Measurements from ENCODE around the gene CEP70. TPM values are rescaled to one million over a fixed set of nuclear protein-coding genes. Genes with fewer than 3 reads are reported as not detected.

CEP70 gene
- total and polyA plus RNA-seq, 2 of the 13 experiments (the other 11 are each of a cell fraction or from before 2014, with no cell fraction given): 4.0 to 22.3 TPM

DNA sequence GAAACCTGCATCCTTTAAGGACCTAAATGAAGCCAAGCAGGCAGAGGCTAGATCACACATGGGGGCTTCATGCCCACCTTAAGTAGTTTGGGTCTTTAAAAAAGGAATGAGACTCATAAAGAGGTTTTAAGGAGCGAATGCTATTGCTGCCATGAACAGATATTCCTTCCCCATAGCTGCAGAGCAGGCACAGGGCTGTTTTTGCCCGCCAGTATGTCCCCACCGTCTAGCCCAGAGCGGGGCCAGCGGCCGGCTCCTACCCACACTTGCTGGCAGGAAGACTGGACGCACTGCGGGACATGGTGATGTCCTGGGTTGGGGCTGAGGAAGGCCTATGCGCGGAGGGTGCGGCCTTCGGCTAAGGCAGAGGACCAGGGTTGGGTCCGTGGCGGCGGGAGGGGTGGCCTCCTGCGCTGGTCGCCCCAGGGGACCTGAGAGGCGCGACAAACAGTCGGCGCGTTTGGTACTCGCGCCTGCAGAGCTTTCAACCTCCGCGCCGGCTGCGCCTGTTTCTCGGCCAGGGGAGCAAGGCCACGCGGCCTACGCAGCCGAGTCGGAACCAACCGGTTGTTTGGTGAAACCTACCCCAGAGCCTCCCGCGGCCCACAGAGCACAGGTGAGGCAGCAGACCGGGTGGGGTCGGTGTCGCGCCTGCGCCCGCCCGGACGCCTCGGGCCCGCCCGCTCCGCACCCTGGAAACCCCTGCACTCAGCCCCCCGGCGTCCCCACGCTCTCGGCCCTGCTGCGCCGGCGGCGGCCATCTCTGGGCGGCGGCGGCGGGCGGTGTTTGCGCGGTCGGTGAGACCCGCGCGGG, 14.5 kb upstream of the CEP70 start, which contains the start of gene FAIM (continued):
- TF ChIP-seq ZMAT3 (CRISPR knock-in tag; conservative IDR thresholded peaks at IDR 0.05) (peak; percentile 71; the same call in 1 of the 2 replicates), SIX1 (CRISPR knock-in tag; IDR thresholded peaks at IDR 0.05; ENCODE audit: borderline replicate concordance) (no peak), ZNF34 (CRISPR knock-in tag; IDR thresholded peaks at IDR 0.05; ENCODE audit: borderline replicate concordance) (0 out of 2 replicates have a peak, but pooled peaks have one; percentile 43), TAF1 (CRISPR knock-in tag; IDR thresholded peaks at IDR 0.05) (peak; percentile 86), SP1 (IDR thresholded peaks at IDR 0.05) (no peak), SP1 (CRISPR knock-in tag; IDR thresholded peaks at IDR 0.05) (peak; percentile 60)
- TF ChIP-seq, protein P1, sequence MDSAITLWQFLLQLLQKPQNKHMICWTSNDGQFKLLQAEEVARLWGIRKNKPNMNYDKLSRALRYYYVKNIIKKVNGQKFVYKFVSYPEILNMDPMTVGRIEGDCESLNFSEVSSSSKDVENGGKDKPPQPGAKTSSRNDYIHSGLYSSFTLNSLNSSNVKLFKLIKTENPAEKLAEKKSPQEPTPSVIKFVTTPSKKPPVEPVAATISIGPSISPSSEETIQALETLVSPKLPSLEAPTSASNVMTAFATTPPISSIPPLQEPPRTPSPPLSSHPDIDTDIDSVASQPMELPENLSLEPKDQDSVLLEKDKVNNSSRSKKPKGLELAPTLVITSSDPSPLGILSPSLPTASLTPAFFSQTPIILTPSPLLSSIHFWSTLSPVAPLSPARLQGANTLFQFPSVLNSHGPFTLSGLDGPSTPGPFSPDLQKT (CRISPR knock-in tag; IDR thresholded peaks at IDR 0.05; ENCODE audit: borderline replicate concordance): 0 out of 2 replicates have a peak, but pooled peaks have one; percentile 22
- TF ChIP-seq, protein P2, sequence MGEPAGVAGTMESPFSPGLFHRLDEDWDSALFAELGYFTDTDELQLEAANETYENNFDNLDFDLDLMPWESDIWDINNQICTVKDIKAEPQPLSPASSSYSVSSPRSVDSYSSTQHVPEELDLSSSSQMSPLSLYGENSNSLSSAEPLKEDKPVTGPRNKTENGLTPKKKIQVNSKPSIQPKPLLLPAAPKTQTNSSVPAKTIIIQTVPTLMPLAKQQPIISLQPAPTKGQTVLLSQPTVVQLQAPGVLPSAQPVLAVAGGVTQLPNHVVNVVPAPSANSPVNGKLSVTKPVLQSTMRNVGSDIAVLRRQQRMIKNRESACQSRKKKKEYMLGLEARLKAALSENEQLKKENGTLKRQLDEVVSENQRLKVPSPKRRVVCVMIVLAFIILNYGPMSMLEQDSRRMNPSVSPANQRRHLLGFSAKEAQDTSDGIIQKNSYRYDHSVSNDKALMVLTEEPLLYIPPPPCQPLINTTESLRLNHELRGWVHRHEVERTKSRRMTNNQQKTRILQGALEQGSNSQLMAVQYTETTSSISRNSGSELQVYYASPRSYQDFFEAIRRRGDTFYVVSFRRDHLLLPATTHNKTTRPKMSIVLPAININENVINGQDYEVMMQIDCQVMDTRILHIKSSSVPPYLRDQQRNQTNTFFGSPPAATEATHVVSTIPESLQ (CRISPR knock-in tag; conservative IDR thresholded peaks at IDR 0.05): no peak
- TF ChIP-seq, protein P3, sequence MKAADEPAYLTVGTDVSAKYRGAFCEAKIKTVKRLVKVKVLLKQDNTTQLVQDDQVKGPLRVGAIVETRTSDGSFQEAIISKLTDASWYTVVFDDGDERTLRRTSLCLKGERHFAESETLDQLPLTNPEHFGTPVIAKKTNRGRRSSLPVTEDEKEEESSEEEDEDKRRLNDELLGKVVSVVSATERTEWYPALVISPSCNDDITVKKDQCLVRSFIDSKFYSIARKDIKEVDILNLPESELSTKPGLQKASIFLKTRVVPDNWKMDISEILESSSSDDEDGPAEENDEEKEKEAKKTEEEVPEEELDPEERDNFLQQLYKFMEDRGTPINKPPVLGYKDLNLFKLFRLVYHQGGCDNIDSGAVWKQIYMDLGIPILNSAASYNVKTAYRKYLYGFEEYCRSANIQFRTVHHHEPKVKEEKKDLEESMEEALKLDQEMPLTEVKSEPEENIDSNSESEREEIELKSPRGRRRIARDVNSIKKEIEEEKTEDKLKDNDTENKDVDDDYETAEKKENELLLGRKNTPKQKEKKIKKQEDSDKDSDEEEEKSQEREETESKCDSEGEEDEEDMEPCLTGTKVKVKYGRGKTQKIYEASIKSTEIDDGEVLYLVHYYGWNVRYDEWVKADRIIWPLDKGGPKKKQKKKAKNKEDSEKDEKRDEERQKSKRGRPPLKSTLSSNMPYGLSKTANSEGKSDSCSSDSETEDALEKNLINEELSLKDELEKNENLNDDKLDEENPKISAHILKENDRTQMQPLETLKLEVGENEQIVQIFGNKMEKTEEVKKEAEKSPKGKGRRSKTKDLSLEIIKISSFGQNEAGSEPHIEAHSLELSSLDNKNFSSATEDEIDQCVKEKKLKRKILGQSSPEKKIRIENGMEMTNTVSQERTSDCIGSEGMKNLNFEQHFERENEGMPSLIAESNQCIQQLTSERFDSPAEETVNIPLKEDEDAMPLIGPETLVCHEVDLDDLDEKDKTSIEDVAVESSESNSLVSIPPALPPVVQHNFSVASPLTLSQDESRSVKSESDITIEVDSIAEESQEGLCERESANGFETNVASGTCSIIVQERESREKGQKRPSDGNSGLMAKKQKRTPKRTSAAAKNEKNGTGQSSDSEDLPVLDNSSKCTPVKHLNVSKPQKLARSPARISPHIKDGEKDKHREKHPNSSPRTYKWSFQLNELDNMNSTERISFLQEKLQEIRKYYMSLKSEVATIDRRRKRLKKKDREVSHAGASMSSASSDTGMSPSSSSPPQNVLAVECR (CRISPR knock-in tag; IDR thresholded peaks at IDR 0.05; ENCODE audit: borderline replicate concordance): peak; percentile 76; the same call in 1 of the 2 replicates
- TF ChIP-seq, protein P4, sequence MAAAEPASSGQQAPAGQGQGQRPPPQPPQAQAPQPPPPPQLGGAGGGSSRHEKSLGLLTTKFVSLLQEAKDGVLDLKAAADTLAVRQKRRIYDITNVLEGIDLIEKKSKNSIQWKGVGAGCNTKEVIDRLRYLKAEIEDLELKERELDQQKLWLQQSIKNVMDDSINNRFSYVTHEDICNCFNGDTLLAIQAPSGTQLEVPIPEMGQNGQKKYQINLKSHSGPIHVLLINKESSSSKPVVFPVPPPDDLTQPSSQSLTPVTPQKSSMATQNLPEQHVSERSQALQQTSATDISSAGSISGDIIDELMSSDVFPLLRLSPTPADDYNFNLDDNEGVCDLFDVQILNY (CRISPR knock-in tag; conservative IDR thresholded peaks at IDR 0.05): peak; percentile 85
- TF ChIP-seq, protein P5, sequence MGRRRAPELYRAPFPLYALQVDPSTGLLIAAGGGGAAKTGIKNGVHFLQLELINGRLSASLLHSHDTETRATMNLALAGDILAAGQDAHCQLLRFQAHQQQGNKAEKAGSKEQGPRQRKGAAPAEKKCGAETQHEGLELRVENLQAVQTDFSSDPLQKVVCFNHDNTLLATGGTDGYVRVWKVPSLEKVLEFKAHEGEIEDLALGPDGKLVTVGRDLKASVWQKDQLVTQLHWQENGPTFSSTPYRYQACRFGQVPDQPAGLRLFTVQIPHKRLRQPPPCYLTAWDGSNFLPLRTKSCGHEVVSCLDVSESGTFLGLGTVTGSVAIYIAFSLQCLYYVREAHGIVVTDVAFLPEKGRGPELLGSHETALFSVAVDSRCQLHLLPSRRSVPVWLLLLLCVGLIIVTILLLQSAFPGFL (CRISPR knock-in tag; IDR thresholded peaks at IDR 0.05): no peak
- TF ChIP-seq, protein P6, sequence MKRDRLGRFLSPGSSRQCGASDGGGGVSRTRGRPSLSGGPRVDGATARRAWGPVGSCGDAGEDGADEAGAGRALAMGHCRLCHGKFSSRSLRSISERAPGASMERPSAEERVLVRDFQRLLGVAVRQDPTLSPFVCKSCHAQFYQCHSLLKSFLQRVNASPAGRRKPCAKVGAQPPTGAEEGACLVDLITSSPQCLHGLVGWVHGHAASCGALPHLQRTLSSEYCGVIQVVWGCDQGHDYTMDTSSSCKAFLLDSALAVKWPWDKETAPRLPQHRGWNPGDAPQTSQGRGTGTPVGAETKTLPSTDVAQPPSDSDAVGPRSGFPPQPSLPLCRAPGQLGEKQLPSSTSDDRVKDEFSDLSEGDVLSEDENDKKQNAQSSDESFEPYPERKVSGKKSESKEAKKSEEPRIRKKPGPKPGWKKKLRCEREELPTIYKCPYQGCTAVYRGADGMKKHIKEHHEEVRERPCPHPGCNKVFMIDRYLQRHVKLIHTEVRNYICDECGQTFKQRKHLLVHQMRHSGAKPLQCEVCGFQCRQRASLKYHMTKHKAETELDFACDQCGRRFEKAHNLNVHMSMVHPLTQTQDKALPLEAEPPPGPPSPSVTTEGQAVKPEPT (CRISPR knock-in tag; IDR thresholded peaks at IDR 0.05; ENCODE audit: low read depth): peak; percentile 69; the same call in 1 of the 2 replicates
- TF ChIP-seq, protein P7, sequence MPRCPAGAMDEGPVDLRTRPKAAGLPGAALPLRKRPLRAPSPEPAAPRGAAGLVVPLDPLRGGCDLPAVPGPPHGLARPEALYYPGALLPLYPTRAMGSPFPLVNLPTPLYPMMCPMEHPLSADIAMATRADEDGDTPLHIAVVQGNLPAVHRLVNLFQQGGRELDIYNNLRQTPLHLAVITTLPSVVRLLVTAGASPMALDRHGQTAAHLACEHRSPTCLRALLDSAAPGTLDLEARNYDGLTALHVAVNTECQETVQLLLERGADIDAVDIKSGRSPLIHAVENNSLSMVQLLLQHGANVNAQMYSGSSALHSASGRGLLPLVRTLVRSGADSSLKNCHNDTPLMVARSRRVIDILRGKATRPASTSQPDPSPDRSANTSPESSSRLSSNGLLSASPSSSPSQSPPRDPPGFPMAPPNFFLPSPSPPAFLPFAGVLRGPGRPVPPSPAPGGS (CRISPR knock-in tag; IDR thresholded peaks at IDR 0.05): peak; percentile 69
